Measurements from ENCODE around the gene AHI1.

DNA sequence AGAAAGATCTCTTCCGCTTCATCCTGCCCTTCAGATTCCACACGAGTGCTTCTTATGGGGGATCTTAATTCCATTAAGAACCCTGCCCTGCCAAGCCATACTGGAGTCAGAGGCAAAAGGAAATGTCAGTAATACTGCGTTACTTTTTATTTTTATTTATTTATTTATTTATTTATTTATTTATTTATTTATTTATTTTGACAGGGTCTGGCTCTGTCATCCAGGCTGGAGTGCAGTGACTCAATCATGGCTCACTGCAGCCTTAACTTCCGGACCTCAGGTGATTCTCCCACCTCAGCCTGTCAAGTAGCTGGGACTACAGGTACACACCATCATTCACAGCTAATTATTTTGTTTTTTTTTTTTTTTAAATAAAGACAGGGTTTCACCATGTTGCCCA lies 236.9 kb downstream of the AHI1 start:
- TF ChIP-seq, protein P1, sequence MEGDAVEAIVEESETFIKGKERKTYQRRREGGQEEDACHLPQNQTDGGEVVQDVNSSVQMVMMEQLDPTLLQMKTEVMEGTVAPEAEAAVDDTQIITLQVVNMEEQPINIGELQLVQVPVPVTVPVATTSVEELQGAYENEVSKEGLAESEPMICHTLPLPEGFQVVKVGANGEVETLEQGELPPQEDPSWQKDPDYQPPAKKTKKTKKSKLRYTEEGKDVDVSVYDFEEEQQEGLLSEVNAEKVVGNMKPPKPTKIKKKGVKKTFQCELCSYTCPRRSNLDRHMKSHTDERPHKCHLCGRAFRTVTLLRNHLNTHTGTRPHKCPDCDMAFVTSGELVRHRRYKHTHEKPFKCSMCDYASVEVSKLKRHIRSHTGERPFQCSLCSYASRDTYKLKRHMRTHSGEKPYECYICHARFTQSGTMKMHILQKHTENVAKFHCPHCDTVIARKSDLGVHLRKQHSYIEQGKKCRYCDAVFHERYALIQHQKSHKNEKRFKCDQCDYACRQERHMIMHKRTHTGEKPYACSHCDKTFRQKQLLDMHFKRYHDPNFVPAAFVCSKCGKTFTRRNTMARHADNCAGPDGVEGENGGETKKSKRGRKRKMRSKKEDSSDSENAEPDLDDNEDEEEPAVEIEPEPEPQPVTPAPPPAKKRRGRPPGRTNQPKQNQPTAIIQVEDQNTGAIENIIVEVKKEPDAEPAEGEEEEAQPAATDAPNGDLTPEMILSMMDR (IDR thresholded peaks at IDR 0.05), result no peak
- TF ChIP-seq POLR2A (IDR thresholded peaks at IDR 0.05), result no peak
